Upper lobe of left lung (tissue), 6 donors: ENCODE data around the gene PRLH. TPM values are rescaled to one million over a fixed set of nuclear protein-coding genes. Genes with fewer than 3 reads are reported as not detected.

Experiments used
- ATAC-seq, 2 donors: fragments of 200-7000 bp; cut with Tn5 transposase; one replicate each; pipeline ENCODE4 v1.9.1; 2022; ENCODE audit warnings: mild to moderate bottlenecking in 2 of 2, moderate library complexity in 2 of 2; ENCODE audit not compliant: low FRiP score in 2 of 2
- DNase-seq, 2 donors: peaks; one replicate each; pipeline ENCODE4 v3.0.0-alpha.2; 2019 to 2020
- H3K27ac ChIP-seq, 4 donors: fragments of 200-600 bp; sonication (generic); one replicate each; pipeline ENCODE4 v1.5.1; 2016 to 2019
- H3K27me3 ChIP-seq, 4 donors: fragments of 200-600 bp; sonication (generic); one replicate each; pipeline ENCODE4 v1.5.1; 2017 to 2019
- H3K36me3 ChIP-seq, 4 donors: fragments of 200-600 bp; sonication (generic); one replicate each; pipeline ENCODE4 v1.5.1; 2016 to 2019
- H3K4me1 ChIP-seq, 4 donors: fragments of 200-600 bp; sonication (generic); one replicate each; pipeline ENCODE4 v1.5.1; 2018 to 2019
- H3K4me3 ChIP-seq, 4 donors: fragments of 200-600 bp; sonication (generic); one replicate each; pipeline ENCODE4 v1.5.1; 2017 to 2019; ENCODE audit warnings: mild to moderate bottlenecking in 2 of 4, moderate library complexity in 1 of 4
- H3K9me3 ChIP-seq, 4 donors: fragments of 200-600 bp; sonication (generic); one replicate each; pipeline ENCODE4 v1.5.1; 2018 to 2019
- EP300 ChIP-seq, 4 donors: sonication (generic); formaldehyde crosslinking; IDR thresholded peaks; one replicate each; pipeline ENCODE4 v1.5.1; 2017; ENCODE audit warnings: antibody characterized with exemption in 4 of 4, control low read depth in 2 of 4
- POLR2A ChIP-seq, 4 donors: fragments of 450-650 bp; IDR thresholded peaks; one replicate each; pipeline ENCODE4 v1.5.1; 2016 to 2017; ENCODE audit warnings: antibody characterized with exemption in 4 of 4, mild to moderate bottlenecking in 2 of 4
- POLR2AphosphoS5 ChIP-seq, 2 donors: sonication (generic); formaldehyde crosslinking; IDR thresholded peaks; one replicate each; pipeline ENCODE4 v1.5.1; 2017; ENCODE audit warnings: antibody characterized with exemption in 2 of 2
- WGBS, 2 donors: methylation state at CpG; one replicate each; pipeline ENCODE4 v1.1.5; 2017 to 2018; 5-methylcytosine and 5-hydroxymethylcytosine counted together
- total RNA-seq, 6 donors: library from RNA; depleted of rRNA in 4 of 6; stranded (reverse); fragments of >200 nt in 4 of 6; gene quantifications; one replicate each; pipeline versions ENCODE4 v1.1.0 to v1.2.1, GENCODE V29; 2016 to 2021
- TF ChIP-seq, protein P1 (sequence below), 6 experiments: fragments of 450-650 bp in 4 of 6; fragments of 200-600 bp in 2 of 6; sonication (generic) in 2 of 6; IDR thresholded peaks; one replicate each; pipeline ENCODE4 v1.5.1; 2016 to 2019; ENCODE audit warnings: antibody characterized with exemption in 6 of 6
- donor health status: DM: no; HTN: no; CAD: no; lungs with moderate emphysema.
- donor health status: DM: no; HTN: yes; CAD: no; lungs with severe emphysema.

Gene PRLH
- total RNA-seq, 6 donors from 2014 or later: not detected

DNA sequence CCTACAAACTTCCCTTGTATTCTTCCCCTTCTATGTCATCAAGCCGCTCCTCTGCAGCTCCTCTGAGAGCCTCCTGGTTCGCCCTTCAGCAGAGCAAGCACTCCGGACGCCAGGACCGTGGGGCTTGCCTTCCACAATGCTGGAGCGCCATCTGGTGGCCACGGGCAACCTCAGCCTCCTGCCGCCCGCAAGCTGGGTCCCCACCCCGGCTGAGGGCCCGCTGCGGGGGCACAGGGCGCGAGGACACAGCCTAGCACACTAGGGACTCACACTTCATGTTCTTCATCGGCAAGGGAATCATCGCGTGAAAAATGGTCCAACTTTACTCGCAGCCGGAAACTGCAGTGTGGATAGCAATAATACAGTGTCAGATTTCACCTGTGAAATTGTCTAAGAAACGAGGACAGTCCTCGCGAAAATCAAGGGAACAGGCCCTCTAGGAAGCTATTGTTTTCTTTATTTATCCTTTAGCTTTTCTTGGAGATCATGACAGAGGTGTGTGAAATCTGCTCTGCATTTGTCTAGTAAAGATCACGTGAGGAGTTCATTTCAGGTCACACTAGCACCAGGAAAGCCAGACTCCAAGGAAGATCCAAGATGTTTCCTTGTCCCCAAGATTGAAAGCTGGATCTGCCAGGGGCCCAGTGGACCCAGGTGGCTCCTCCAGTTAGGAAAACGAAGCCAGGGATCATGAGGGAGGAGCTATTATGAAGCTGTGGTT is 5.8 kb downstream of the PRLH start:
- DNase-seq (peak; percentile 88 to 93), ATAC-seq (peak; percentile 92 to 94)
- Histone ChIP-seq H3K36me3 (peaks cover 0 to 6% (median 0%) of the 10 kb centered on the region in 4 donors), H3K9me3 (no peaks in the 10 kb centered on the region), H3K27me3 (no peaks in the 10 kb centered on the region), H3K4me1 (peaks cover 10 to 22% (median 16%) of the 10 kb centered on the region in 4 donors), H3K27ac (no peak overlapping the region), H3K4me3 (no peak overlapping the region)
- no peak for TF ChIP-seq EP300 (IDR thresholded peaks at IDR 0.05)
- no peak for TF ChIP-seq POLR2AphosphoS5 (IDR thresholded peaks at IDR 0.05)
- TF ChIP-seq, protein P1, sequence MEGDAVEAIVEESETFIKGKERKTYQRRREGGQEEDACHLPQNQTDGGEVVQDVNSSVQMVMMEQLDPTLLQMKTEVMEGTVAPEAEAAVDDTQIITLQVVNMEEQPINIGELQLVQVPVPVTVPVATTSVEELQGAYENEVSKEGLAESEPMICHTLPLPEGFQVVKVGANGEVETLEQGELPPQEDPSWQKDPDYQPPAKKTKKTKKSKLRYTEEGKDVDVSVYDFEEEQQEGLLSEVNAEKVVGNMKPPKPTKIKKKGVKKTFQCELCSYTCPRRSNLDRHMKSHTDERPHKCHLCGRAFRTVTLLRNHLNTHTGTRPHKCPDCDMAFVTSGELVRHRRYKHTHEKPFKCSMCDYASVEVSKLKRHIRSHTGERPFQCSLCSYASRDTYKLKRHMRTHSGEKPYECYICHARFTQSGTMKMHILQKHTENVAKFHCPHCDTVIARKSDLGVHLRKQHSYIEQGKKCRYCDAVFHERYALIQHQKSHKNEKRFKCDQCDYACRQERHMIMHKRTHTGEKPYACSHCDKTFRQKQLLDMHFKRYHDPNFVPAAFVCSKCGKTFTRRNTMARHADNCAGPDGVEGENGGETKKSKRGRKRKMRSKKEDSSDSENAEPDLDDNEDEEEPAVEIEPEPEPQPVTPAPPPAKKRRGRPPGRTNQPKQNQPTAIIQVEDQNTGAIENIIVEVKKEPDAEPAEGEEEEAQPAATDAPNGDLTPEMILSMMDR (IDR thresholded peaks at IDR 0.05): peak; percentile 96 to 99 (median 98)
- WGBS, 2 donors: 9 to 20% methylated on average over 20 to 24 of the region's 24 CpGs

DNA sequence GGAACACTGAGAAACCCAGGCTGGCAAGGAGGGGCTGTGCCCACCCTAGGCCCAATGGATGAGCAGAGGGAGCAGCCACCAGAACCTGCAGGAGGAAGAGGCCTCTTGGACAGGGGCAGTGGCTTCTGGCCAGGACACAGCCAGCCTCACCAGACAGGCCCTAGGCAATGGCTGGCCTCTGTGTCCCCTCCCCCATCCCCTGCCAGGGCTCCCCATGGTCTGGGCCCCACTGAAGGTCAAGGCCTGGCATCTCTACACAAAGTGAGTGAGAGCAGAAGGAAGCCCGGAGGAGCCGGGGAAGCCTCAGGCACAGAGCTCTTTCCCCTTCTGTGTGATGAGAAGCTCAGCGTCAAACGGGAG is 6.3 kb downstream of the PRLH start:
- Histone ChIP-seq H3K36me3 (peaks cover 0 to 6% (median 0%) of the 10 kb centered on the region in 4 donors), H3K4me1 (peaks cover 10 to 22% (median 16%) of the 10 kb centered on the region in 4 donors), H3K27me3 (no peaks in the 10 kb centered on the region), H3K4me3 (no peak overlapping the region), H3K27ac (no peak overlapping the region), H3K9me3 (no peaks in the 10 kb centered on the region)
- TF ChIP-seq, protein P1 (IDR thresholded peaks at IDR 0.05): no peak
- no peak for TF ChIP-seq POLR2AphosphoS5 (IDR thresholded peaks at IDR 0.05)
- no peak for TF ChIP-seq EP300 (IDR thresholded peaks at IDR 0.05)
- no peak for TF ChIP-seq POLR2A (IDR thresholded peaks at IDR 0.05)
- WGBS, 2 donors: 91 to 95% methylated on average over 4 of the region's 4 CpGs
- DNase-seq: no peak
- no peak for ATAC-seq

DNA sequence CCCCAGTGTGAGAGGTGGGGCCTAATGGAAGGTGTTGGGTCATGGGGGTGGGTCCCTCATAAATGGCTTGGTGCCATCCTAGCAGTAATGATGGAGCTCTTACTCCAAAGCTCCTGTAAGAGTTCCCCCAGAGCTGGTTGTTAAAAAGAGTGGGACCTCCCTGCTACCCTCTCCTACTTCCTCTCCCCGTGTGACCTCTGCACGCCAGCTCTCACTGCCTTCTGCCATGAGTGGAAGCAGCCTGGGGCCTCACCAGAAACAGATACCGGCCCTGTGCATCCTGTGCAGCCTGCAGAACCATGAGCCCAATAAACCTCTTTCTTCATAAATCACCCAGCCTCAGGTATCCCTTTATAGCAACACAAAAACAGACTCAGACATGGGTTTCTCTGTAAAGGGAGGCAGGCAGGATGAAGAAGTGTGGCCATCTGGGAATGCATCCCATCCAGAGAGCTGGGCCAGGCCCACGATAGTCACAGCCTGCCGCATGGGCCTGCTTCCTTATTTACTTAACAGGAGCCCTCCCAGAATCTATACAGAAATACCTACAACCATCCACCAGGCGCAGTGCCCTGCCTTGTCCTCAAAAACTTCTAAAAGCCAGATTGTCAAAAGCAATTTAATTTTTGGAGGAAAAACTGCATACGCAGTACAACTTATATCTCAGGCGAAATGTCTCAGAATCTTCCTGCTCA is 7.5 kb downstream of the PRLH start:
- 88 to 92% methylated on average over 8 of the region's 8 CpGs for WGBS, 2 donors

DNA sequence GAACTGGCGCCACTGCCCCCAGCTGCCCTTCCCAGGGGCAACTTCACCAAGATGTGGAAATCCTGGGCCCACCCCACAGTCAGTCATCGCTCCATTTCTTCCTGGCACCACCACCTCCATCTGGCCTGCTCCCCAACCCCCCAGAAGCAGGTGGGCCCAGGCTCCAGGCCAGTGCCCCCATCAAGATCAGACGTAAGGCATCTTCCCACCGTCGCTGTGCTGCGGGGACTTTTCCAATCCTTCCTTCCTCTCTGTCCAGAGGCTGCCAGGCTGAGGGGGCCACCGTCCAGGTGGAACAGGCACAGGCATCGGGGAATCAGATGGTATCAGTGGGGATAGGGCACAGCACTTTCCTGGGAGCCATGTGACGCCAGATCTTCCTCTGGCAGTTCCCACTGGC is 8.1 kb downstream of the PRLH start:
- no peak overlapping the region for H3K4me3 ChIP-seq
- H3K27ac ChIP-seq: peak overlapping the region in 2 of 4 donors; percentile 34 to 58
- H3K9me3 ChIP-seq: no peaks in the 10 kb centered on the region
- peaks cover 10 to 22% (median 16%) of the 10 kb centered on the region in 4 donors for H3K4me1 ChIP-seq
- 95 to 98% methylated on average over 8 to 9 of the region's 9 CpGs for WGBS, 2 donors
- no peak for ATAC-seq
- peaks cover 0 to 6% (median 0%) of the 10 kb centered on the region in 4 donors for H3K36me3 ChIP-seq
- TF ChIP-seq POLR2AphosphoS5 (IDR thresholded peaks at IDR 0.05): no peak
- TF ChIP-seq POLR2A (IDR thresholded peaks at IDR 0.05): no peak
- TF ChIP-seq, protein P1 (IDR thresholded peaks at IDR 0.05): no peak
- TF ChIP-seq EP300 (IDR thresholded peaks at IDR 0.05): no peak
- DNase-seq: no peak
- H3K27me3 ChIP-seq: no peaks in the 10 kb centered on the region

More for the DNA sequence above, 7.5 kb downstream of the PRLH start:
- Histone ChIP-seq H3K4me3 (no peak overlapping the region), H3K36me3 (peaks cover 0 to 6% (median 0%) of the 10 kb centered on the region in 4 donors), H3K4me1 (peaks cover 10 to 22% (median 16%) of the 10 kb centered on the region in 4 donors), H3K27me3 (no peaks in the 10 kb centered on the region), H3K9me3 (no peaks in the 10 kb centered on the region), H3K27ac (no peak overlapping the region)
- TF ChIP-seq, protein P1 (IDR thresholded peaks at IDR 0.05): no peak
- TF ChIP-seq POLR2AphosphoS5 (IDR thresholded peaks at IDR 0.05) (no peak), EP300 (IDR thresholded peaks at IDR 0.05) (no peak), POLR2A (IDR thresholded peaks at IDR 0.05) (no peak)
- DNase-seq: no peak
- ATAC-seq: no peak
